ENCODE results near the gene CNGA4. TPM values are rescaled to one million over a fixed set of nuclear protein-coding genes. Genes with fewer than 3 reads are reported as not detected.
"Not testable (repeated sequence)": the region's sequence is repeated elsewhere in the genome, so short reads cannot be mapped to it uniquely, and the experiment has no call there.

The CNGA4 gene
- polyA plus RNA-seq, 4 donors, result 0.23 to 0.32 (median 0.28) TPM

GRCh38 chr11:6224421-6224820, 14.5 kb upstream of the CNGA4 start:
- no peak for DNase-seq (ENCODE audit: low read depth in 4 of 4, low spot score in 3 of 4)

GRCh38 chr11:6225024-6225423, 13.9 kb upstream of the CNGA4 start:
- no peak for DNase-seq (ENCODE audit: low read depth in 4 of 4, low spot score in 3 of 4)

DNA sequence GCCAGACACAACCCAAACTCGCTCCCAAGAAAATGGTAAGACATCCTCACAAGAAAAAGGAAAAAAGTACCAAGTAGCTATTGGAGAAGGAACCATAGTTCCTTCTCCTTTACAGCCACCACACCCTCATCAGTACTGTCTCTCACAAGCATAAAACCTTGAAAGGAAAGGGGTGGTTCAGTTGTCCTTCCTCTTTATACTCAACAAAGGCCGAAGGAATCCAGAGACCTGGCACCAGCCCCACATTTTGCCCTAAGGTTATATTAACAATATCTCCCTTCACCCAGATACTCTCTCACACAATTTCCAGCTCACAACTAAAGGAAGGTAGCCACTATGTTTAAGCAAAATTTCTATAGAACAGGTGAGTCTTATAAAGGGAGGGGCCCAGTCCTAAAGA, 13.0 kb upstream of the CNGA4 start:
- no peak for DNase-seq (ENCODE audit: low read depth in 4 of 4, low spot score in 3 of 4)

DNA sequence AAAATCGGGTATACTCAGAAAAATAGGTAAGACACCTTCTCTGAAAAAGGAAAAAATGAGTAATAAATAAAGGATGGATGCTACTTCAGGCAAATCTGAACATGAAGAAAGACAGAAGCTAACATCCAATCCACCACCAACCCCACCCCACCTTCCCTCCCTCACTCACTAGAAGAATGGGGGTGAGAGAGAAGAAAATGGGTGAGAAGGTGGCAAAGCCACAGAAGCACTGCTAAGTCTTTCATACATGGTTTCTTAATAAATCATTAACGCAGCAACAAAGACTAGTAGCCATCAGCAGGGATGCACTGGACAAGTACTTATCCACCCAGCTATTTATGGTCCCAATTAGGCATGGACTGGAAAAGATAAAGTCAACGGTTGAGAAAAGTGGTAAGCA, 10.4 kb upstream of the CNGA4 start:
- no peak for DNase-seq (ENCODE audit: low read depth in 4 of 4, low spot score in 3 of 4)

- DNase-seq (ENCODE audit: low read depth in 4 of 4, low spot score in 3 of 4), result no peak
Observed at GRCh38 chr11:6229911-6230310, 9.0 kb upstream of the CNGA4 start.

GRCh38 chr11:6232899-6233298, 6.0 kb upstream of the CNGA4 start:
- DNase-seq (ENCODE audit: low read depth in 4 of 4, low spot score in 3 of 4), result no peak

DNA sequence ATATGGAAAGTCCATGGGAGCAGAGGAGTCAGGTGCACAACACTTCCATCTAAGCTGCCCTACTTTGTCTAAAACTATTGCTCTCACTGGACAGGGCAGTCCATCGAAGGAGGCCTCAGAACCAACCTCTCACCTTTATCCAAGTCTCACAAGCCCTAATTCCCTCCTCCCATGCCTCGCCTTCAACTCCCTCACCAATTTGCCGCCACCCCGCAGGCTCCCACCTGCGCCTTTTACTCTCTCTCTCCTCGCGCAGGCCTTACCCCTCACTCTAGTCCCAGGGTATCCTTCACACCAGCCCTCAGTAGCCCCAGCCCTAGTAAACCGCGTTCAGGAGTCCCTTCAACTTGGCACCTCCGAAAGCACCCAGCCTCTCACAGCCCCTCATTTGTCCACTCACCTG, 4.9 kb upstream of the CNGA4 start:
- DNase-seq (ENCODE audit: low read depth in 4 of 4, low spot score in 3 of 4), result no peak

DNA sequence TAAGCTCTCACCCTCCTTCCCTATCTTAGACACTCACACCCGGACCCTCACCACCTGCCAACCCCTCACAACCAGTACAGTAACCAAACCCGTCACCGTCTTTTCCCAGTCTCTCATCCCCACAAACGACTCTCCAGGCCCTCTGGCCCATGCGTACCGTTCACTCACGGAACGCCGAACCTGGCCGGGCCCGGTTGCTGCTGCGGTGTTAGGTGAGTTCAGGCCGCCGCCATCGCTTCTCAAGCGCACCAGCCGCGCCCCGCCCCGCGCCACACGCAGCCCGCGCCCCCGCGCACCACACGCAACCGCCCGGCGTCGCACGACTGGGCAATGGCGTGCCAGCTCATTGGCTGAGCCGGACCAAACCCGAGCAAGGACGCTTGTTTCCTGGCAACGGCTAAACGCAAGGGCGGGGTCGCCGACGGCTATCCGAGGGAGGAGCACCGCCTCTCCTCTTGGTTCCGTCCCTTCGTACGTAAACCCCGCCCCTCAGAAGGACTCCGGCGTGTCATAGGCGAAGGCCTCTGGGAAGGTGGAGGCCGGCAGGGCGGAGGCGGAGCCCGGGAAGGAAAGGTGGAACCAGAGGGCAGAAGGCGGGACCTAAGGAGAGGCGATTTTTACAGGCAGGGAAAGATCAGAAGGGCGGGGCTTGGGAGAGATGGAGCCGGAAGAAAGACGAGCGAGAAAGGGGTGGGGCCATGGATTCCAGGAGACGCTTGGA, 4.3 kb upstream of the CNGA4 start, which contains the start of gene FHIP1B:
FHIP1B (minus strand) TSS at position 250 of the 721 bp plus-strand sequence. CDS start 10,120 bp downstream, outside the sequence.
- DNase-seq (ENCODE audit: low read depth in 4 of 4, low spot score in 3 of 4), result peak; percentile 96 to 99 (median 98)

GRCh38 chr11:6237266-6237665, 1.6 kb upstream of the CNGA4 start:
- no peak for DNase-seq (ENCODE audit: low read depth in 4 of 4, low spot score in 3 of 4)

GRCh38 chr11:6237761-6238302, 1.1 kb upstream of the CNGA4 start:
- DNase-seq (ENCODE audit: low read depth in 4 of 4, low spot score in 3 of 4), result no peak

DNA sequence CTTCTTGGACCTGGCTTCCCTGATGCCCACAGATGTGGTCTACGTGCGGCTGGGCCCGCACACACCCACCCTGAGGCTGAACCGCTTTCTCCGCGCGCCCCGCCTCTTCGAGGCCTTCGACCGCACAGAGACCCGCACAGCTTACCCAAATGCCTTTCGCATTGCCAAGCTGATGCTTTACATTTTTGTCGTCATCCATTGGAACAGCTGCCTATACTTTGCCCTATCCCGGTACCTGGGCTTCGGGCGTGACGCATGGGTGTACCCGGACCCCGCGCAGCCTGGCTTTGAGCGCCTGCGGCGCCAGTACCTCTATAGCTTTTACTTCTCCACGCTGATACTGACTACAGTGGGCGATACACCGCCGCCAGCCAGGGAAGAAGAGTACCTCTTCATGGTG, 1.2 kb downstream of the CNGA4 start:
- DNase-seq (ENCODE audit: low read depth in 4 of 4, low spot score in 3 of 4), result no peak

- no peak for DNase-seq (ENCODE audit: low read depth in 4 of 4, low spot score in 3 of 4)
Observed at GRCh38 chr11:6240781-6241180, 1.9 kb downstream of the CNGA4 start.

DNA sequence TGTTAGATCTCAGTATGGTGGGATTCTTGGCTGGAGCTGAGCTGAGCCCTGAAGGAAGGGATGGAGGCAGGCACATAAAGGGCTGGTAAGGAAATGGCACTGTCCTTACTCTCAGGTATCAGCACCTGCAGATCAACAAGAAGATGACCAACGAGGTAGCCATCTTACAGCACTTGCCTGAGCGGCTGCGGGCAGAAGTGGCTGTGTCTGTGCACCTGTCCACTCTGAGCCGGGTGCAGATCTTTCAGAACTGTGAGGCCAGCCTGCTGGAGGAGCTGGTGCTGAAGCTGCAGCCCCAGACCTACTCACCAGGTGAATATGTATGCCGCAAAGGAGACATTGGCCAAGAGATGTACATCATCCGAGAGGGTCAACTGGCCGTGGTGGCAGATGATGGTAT, 2.4 kb downstream of the CNGA4 start:
- DNase-seq (ENCODE audit: low read depth in 4 of 4, low spot score in 3 of 4), result no peak

DNA sequence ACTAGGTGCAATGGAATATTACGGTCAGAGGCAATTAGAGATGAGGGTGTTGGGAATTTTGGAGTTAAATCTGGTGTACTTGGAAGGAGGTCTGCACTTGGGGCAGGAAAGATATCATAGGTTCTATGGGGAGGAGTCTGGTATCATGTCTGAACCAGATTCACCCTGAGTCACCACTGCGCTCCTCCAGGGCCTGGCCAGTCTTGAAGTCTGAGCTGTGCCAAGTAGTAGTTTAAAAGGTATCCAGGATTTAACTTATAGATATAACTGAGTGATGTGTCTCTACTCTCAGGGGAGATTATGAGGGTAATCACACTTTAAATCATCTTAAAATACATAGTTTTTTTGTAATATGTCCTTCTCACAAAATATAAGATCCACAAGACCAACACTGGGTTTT, 6.6 kb downstream of the CNGA4 start:
- no peak for DNase-seq (ENCODE audit: low read depth in 4 of 4, low spot score in 3 of 4)

DNA sequence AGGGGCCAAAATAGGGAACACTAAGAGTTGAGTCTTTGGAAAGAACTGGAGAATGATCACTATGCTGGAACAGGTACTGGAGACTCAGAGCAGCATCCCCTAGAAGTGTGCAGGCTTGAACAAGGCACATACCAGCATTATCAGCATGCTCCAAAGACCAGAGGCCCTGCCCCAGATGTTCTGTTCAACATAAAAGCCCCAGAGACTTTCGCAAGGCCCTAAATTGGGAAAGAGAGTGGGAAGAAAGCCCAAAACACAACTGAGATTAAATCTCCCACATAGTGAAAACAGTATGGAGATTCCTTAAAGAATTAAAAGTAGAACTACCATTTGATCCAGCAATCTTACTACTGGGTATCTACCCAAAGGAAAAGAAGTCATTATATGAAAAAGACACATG, 9.4 kb downstream of the CNGA4 start:
- no peak for DNase-seq (ENCODE audit: low read depth in 4 of 4, low spot score in 3 of 4)

DNA sequence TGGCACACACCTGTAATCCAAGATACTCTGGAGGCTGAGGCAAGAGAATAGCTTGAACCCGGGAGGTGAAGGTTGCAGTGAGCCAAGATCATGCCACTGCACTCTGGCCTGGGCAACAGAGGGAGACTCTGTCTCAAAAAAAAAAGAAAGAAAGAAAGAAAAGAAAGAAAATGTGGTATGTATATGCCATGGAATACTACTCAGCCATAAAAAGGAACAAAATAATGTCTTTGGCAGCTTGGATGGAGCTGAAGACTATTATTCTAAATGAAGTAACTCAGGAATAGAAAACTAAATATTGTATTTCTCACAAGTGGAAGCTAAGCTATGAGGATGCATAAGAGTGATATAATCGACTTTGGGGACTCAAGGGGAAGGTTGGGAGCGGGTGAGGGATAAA, 10.0 kb downstream of the CNGA4 start:
- DNase-seq (ENCODE audit: low read depth in 4 of 4, low spot score in 3 of 4), result not testable (repeated sequence)

DNA sequence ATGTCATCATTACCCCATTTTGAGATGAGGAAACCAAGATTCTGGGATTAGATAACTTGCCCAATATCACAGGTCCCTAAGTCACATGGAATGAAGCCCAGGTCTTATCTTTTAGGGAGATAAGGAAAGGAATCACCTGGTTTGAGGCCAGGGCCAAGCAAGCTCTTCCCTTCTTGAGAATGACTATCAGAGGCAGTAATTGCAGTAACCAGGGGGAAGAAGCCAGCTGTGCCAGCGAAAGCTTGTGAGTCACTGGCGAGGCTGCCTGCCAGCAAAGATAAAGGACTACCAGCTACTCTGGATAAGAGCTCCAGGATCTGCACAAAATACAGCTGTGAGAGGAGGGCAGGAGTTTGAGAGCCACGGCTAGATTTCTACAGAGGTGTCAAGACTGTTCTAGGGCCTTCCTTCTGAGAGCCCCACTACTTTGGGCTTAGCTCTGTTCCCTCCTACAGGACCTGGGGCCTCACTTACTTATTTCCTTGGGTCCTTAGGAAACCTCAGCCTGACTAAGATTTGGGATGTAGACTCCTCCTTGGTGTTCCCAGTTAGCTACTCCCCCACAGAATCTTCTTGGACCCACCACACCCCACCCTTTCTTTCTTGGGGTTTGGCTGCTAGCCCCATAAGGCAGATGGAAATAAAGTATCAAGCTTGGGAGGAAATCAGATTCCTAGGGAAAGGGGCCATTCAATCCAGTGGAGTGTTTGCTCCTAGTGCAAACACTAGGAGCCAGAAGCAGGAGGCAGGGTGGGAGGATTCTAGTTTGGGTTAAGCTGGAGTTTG, 11.1 kb downstream of the CNGA4 start:
- no peak for DNase-seq (ENCODE audit: low read depth in 4 of 4, low spot score in 3 of 4)

DNA sequence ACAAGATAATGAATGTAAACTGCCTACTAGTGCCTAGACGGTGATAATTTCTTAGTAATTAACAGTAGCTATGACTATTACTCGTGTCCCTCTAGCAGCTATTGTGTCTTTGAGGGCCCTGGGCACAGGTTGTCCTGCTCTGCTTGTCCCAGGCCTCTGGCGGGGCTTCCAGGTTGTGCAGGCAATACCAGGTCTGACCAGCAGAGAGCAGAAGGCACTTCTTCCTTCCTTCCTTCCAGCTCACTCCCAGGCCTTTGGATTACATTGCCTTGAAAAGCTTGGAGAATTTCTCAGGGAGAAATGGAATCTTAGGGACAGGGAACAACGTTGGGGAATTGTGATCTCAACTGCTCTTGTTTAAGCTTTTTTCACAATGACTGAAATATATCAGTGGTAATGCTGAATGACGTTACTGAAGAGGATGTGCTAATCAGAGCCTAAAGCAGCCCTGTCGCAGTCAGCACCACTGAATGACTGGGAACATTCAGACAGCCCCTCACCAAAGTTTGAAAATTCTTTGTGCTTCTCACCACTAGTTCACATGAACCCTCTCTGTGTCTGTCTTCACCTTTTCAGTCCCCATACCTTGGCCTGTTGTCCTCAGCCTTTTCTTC, 12.3 kb downstream of the CNGA4 start:
- DNase-seq (ENCODE audit: low read depth in 4 of 4, low spot score in 3 of 4), result peak in 2 of 4 donors; percentile 57 to 58

- DNase-seq (ENCODE audit: low read depth in 4 of 4, low spot score in 3 of 4), result no peak
Observed at GRCh38 chr11:6251990-6252473, 13.1 kb downstream of the CNGA4 start.

GRCh38 chr11:6253197-6253596, 14.3 kb downstream of the CNGA4 start:
- no peak for DNase-seq (ENCODE audit: low read depth in 4 of 4, low spot score in 3 of 4)

- no peak for DNase-seq (ENCODE audit: low read depth in 4 of 4, low spot score in 3 of 4)
Observed at GRCh38 chr11:6258141-6258540, 19.3 kb downstream of the CNGA4 start.

Measured in right renal pelvis (tissue), 4 donors.